WTC11 (cell line): ENCODE measurements around the gene FALEC. TPM values are rescaled to one million over a fixed set of nuclear protein-coding genes. Genes with fewer than 3 reads are reported as not detected.
"Not testable (repeated sequence)": the region's sequence is repeated elsewhere in the genome, so short reads cannot be mapped to it uniquely, and the experiment has no call there.

Source experiments
- ATAC-seq: fragments of 200-7000 bp; cut with Tn5 transposase; 2 replicates; pipeline ENCODE4 v1.10.0; 2021; ENCODE audit warnings: mild to moderate bottlenecking, moderate library complexity
- CTCF ChIA-PET: fragments of 300-600 bp; sonication (Branson Sonifier 250); formaldehyde crosslinking; loops from one replicate; lab custom pipeline; 2021; ENCODE audit warnings: antibody characterized with exemption; lab: Charles Lee
- POLR2A ChIA-PET: fragments of 350-600 bp; sonication (Branson Sonifier 250); formaldehyde crosslinking; loops from one replicate; lab custom pipeline; 2021; ENCODE audit warnings: antibody characterized with exemption; lab: Charles Lee
- DNase-seq: peaks from one replicate; pipeline ENCODE4 v3.0.0; 2021; ENCODE audit warnings: low spot score
- H3K27ac Mint-ChIP-seq: 2 replicates; pipeline ENCODE4 v1.8.0; 2021; ENCODE audit warnings: mixed read lengths
- H3K27me3 Mint-ChIP-seq: 2 replicates; pipeline ENCODE4 v1.8.0; 2021; ENCODE audit warnings: low read depth, mild to moderate bottlenecking, moderate library complexity, mixed read lengths
- H3K36me3 Mint-ChIP-seq: 2 replicates; pipeline ENCODE4 v1.8.0; 2021; ENCODE audit warnings: mixed read lengths
- H3K4me1 Mint-ChIP-seq: 2 replicates; pipeline ENCODE4 v1.8.0; 2022; ENCODE audit warnings: mixed read lengths
- H3K4me3 Mint-ChIP-seq: 2 replicates; pipeline ENCODE4 v1.8.0; 2021; ENCODE audit warnings: mild to moderate bottlenecking, moderate library complexity, mixed read lengths
- H3K9me3 Mint-ChIP-seq: 2 replicates; pipeline ENCODE4 v1.8.0; 2021; ENCODE audit warnings: mixed read lengths
- ATF2 ChIP-seq: sonication (generic); formaldehyde crosslinking; IDR thresholded peaks from 2 replicates; pipeline ENCODE4 v1.8.1; 2022; ENCODE audit warnings: low read depth, missing genetic modification reagents, borderline replicate concordance
- ATF3 ChIP-seq: sonication (generic); formaldehyde crosslinking; conservative IDR thresholded peaks from 2 replicates; pipeline ENCODE4 v1.8.1; 2022; ENCODE audit warnings: mild to moderate bottlenecking, missing genetic modification reagents
- CBFB ChIP-seq: sonication (generic); formaldehyde crosslinking; IDR thresholded peaks from 2 replicates; pipeline ENCODE4 v1.8.1; 2022; ENCODE audit warnings: mild to moderate bottlenecking, low read depth, missing genetic modification reagents
- CREM ChIP-seq: sonication (generic); formaldehyde crosslinking; IDR thresholded peaks from 2 replicates; pipeline ENCODE4 v1.8.1; 2022; ENCODE audit warnings: mild to moderate bottlenecking, missing genetic modification reagents, moderate library complexity
- ETV6 ChIP-seq: sonication (generic); formaldehyde crosslinking; IDR thresholded peaks from 2 replicates; pipeline ENCODE4 v1.8.1; 2022; ENCODE audit warnings: mild to moderate bottlenecking, missing genetic modification reagents
- FOXP1 ChIP-seq: sonication (generic); formaldehyde crosslinking; IDR thresholded peaks from 2 replicates; pipeline ENCODE4 v1.8.0; 2022; ENCODE audit warnings: missing genetic modification reagents, mild to moderate bottlenecking, moderate library complexity, borderline replicate concordance
- GRHL2 ChIP-seq: fragments of 250-450 bp; sonication (Bioruptor Pico); IDR thresholded peaks from 2 replicates; pipeline ENCODE4 v1.8.0; 2022; ENCODE audit warnings: mild to moderate bottlenecking, moderate library complexity; ENCODE audit not compliant: insufficient replicate concordance, severe bottlenecking
- KAT7 ChIP-seq: sonication (generic); formaldehyde crosslinking; IDR thresholded peaks from 2 replicates; pipeline ENCODE4 v1.8.1; 2023; ENCODE audit warnings: missing genetic modification reagents, mild to moderate bottlenecking, borderline replicate concordance
- NFATC4 ChIP-seq: fragments of 250-450 bp; sonication (Bioruptor Pico); IDR thresholded peaks from 2 replicates; pipeline ENCODE4 v1.9.0; 2021; ENCODE audit warnings: mild to moderate bottlenecking
- USF1 ChIP-seq: sonication (generic); formaldehyde crosslinking; IDR thresholded peaks from 2 replicates; pipeline ENCODE4 v1.8.0; 2022; ENCODE audit warnings: mild to moderate bottlenecking, missing genetic modification reagents
- ZMAT4 ChIP-seq: fragments of 250-450 bp; sonication (Bioruptor Pico); IDR thresholded peaks from 2 replicates; pipeline ENCODE4 v1.9.0; 2021; ENCODE audit warnings: mild to moderate bottlenecking
- ZNF232 ChIP-seq: sonication (generic); formaldehyde crosslinking; IDR thresholded peaks from 2 replicates; pipeline ENCODE4 v1.8.0; 2022; ENCODE audit warnings: mild to moderate bottlenecking, missing genetic modification reagents
- ZNF317 ChIP-seq: sonication (generic); formaldehyde crosslinking; IDR thresholded peaks from 2 replicates; pipeline ENCODE4 v1.8.1; 2023; ENCODE audit warnings: low read depth, mild to moderate bottlenecking, moderate library complexity, missing genetic modification reagents, borderline replicate concordance
- ZNF396 ChIP-seq: fragments of 250-450 bp; sonication (Bioruptor Pico); IDR thresholded peaks from 2 replicates; pipeline ENCODE4 v1.8.0; 2021; ENCODE audit warnings: mild to moderate bottlenecking, moderate library complexity, borderline replicate concordance
- ZNF532 ChIP-seq: fragments of 250-450 bp; sonication (Bioruptor Pico); IDR thresholded peaks from 2 replicates; pipeline ENCODE4 v1.9.0; 2021; ENCODE audit warnings: mild to moderate bottlenecking, borderline replicate concordance
- total RNA-seq: library from RNA; stranded (reverse); gene quantifications from 3 replicates; pipeline ENCODE4 v1.2.3, GENCODE V29; 2021

FALEC gene
- total RNA-seq, 1 experiment from 2014 or later, result 1.2 TPM

GRCh38 chr1:150579110-150579944 lies 63.8 kb downstream of the FALEC start, which contains the start of gene MCL1 (continued):
- TF ChIP-seq ETV6 (CRISPR knock-in tag) (peak; percentile 22), ATF2 (CRISPR knock-in tag) (no peak), GRHL2 (CRISPR knock-in tag) (no peak), ZNF532 (CRISPR knock-in tag) (peak; percentile 72; the same call in 1 of the 2 replicates), CREM (CRISPR knock-in tag) (no peak), USF1 (CRISPR knock-in tag) (no peak), ZNF232 (CRISPR knock-in tag) (0 out of 2 replicates have a peak, but pooled peaks have one; percentile 36), NFATC4 (CRISPR knock-in tag) (no peak), ZNF396 (CRISPR knock-in tag) (no peak), ZMAT4 (CRISPR knock-in tag) (0 out of 2 replicates have a peak, but pooled peaks have one; percentile 37), ZNF317 (CRISPR knock-in tag) (no peak)

- H3K36me3 Mint-ChIP-seq, result peaks cover 40% of the 10 kb centered on the region
- no peaks in the 10 kb centered on the region; the same call in 1 of the 2 replicates for H3K27me3 Mint-ChIP-seq
- POLR2A ChIA-PET, result interaction anchor here (0.6 to 9.4 kb wide), 23 partner anchors 9 to 703 kb away, joined by 3 to 188 read pairs (median 4); partner anchors contain the start of genes CTSK, ENSA, FALEC and GOLPH3L
- CTCF ChIA-PET, result interaction anchor here (1.0 to 2.6 kb wide), 12 partner anchors 9 to 426 kb away, joined by 3 to 59 read pairs (median 7); partner anchors contain the start of genes ENSA, FALEC and MINDY1
- ATAC-seq, result no peak
- H3K4me1 Mint-ChIP-seq, result peaks cover 32% of the 10 kb centered on the region
- H3K4me3 Mint-ChIP-seq, result peak overlapping the region; percentile 83
- no peaks in the 10 kb centered on the region for H3K9me3 Mint-ChIP-seq
- 0 out of 2 replicates have a peak, but pooled peaks have one; percentile 26 for TF ChIP-seq FOXP1 (CRISPR knock-in tag)
- TF ChIP-seq ATF3 (CRISPR knock-in tag), result 0 out of 2 replicates have a peak, but pooled peaks have one; percentile 11
- no peak for TF ChIP-seq KAT7 (CRISPR knock-in tag)
- TF ChIP-seq CBFB, result no peak
- DNase-seq, result no peak
- H3K27ac Mint-ChIP-seq, result peak overlapping the region; percentile 100
These were observed 64.5 kb downstream of the FALEC start for GRCh38 chr1:150579945-150580642.

- H3K9me3 Mint-ChIP-seq, DNase-seq, ATAC-seq, H3K27me3 Mint-ChIP-seq, CTCF ChIA-PET: not testable (repeated sequence)
- H3K4me1 Mint-ChIP-seq, result peaks cover 24% of the 10 kb centered on the region
- H3K27ac Mint-ChIP-seq, result peak overlapping the region; percentile 100
- H3K36me3 Mint-ChIP-seq, result peaks cover 33% of the 10 kb centered on the region
- POLR2A ChIA-PET, result interaction anchor here (0.6 to 9.4 kb wide), 4 partner anchors 11 to 702 kb away, joined by 4 to 188 read pairs (median 65); no protein-coding TSS in a partner anchor
- H3K4me3 Mint-ChIP-seq, result peak overlapping the region; percentile 83
These were observed 65.4 kb downstream of the FALEC start for GRCh38 chr1:150580966-150581365.

- peaks cover 28% of the 10 kb centered on the region for H3K36me3 Mint-ChIP-seq
- POLR2A ChIA-PET, result interaction anchor here (0.6 to 9.4 kb wide), 2 partner anchors 18 to 232 kb away, joined by 3 to 188 read pairs; no protein-coding TSS in a partner anchor
These were observed 65.9 kb downstream of the FALEC start for GRCh38 chr1:150581437-150581836.

GRCh38 chr1:150581962-150582361 lies 66.4 kb downstream of the FALEC start:
- ATAC-seq, DNase-seq, H3K4me3 Mint-ChIP-seq, CTCF ChIA-PET, H3K9me3 Mint-ChIP-seq, H3K27me3 Mint-ChIP-seq, H3K27ac Mint-ChIP-seq: not testable (repeated sequence)
- peaks cover 23% of the 10 kb centered on the region for H3K36me3 Mint-ChIP-seq
- peaks cover 14% of the 10 kb centered on the region for H3K4me1 Mint-ChIP-seq
- POLR2A ChIA-PET, result interaction anchor here (0.6 kb wide), 1 partner anchor 232 kb away, joined by 3 read pairs; no protein-coding TSS in a partner anchor

More at GRCh38 chr1:150581437-150581836, 65.9 kb downstream of the FALEC start:
- DNase-seq, H3K4me3 Mint-ChIP-seq, H3K27ac Mint-ChIP-seq, H3K9me3 Mint-ChIP-seq, H3K27me3 Mint-ChIP-seq, CTCF ChIA-PET, ATAC-seq: not testable (repeated sequence)
- H3K4me1 Mint-ChIP-seq, result peaks cover 19% of the 10 kb centered on the region
